Amniotic stem cell (primary cell): ENCODE data around the gene MS4A1.
"Not testable (repeated sequence)": the region's sequence is repeated elsewhere in the genome, so short reads cannot be mapped to it uniquely, and the experiment has no call there.

Source experiments
- DNase-seq: peaks from one replicate; lab custom pipeline; 2025; lab: John Stamatoyannopoulos, UW

The MS4A1 gene

GRCh38 chr11:60455531-60456042 is at the start of gene MS4A1:
MS4A1 (plus strand) TSS chr11:60455847; CDS start chr11:60462375, 6,528 bp downstream.
- DNase-seq, result no peak

GRCh38 chr11:60420015-60420414 is 35.6 kb upstream of the MS4A1 start:
- DNase-seq, result no peak

GRCh38 chr11:60422609-60423008 is 33.0 kb upstream of the MS4A1 start:
- DNase-seq, result no peak

- no peak for DNase-seq
Observed at GRCh38 chr11:60428517-60428916, 27.1 kb upstream of the MS4A1 start.

GRCh38 chr11:60429272-60429671 is 26.4 kb upstream of the MS4A1 start, which contains the start of gene MS4A5:
MS4A5 (plus strand) TSS chr11:60429572; CDS start chr11:60429675, 103 bp downstream.
- DNase-seq, result no peak

- DNase-seq, result no peak
Observed at GRCh38 chr11:60431251-60431650, 24.4 kb upstream of the MS4A1 start.

GRCh38 chr11:60433401-60433800 is 22.2 kb upstream of the MS4A1 start:
- no peak for DNase-seq

- DNase-seq, result no peak
Observed at GRCh38 chr11:60447070-60447469, 8.6 kb upstream of the MS4A1 start.

- DNase-seq, result no peak
Observed at GRCh38 chr11:60447846-60448245, 7.8 kb upstream of the MS4A1 start.

- DNase-seq, result not testable (repeated sequence)
Observed at GRCh38 chr11:60451185-60451584, 4.5 kb upstream of the MS4A1 start.

GRCh38 chr11:60454212-60454611 is 1.4 kb upstream of the MS4A1 start:
- DNase-seq, result no peak

- DNase-seq, result no peak
Observed at GRCh38 chr11:60457576-60457975, 1.9 kb downstream of the MS4A1 start.

GRCh38 chr11:60459345-60459744 is 3.7 kb downstream of the MS4A1 start:
- DNase-seq, result no peak

GRCh38 chr11:60468829-60469228 is 13.2 kb downstream of the MS4A1 start:
- DNase-seq, result no peak

- DNase-seq, result no peak
Observed at GRCh38 chr11:60469723-60470122, 14.1 kb downstream of the MS4A1 start.

GRCh38 chr11:60477035-60477445 is 21.4 kb downstream of the MS4A1 start:
- no peak for DNase-seq

- DNase-seq, result no peak
Observed at GRCh38 chr11:60482361-60482760, 26.7 kb downstream of the MS4A1 start.

- DNase-seq, result no peak
Observed at GRCh38 chr11:60485987-60486386, 30.3 kb downstream of the MS4A1 start.

- no peak for DNase-seq
Observed at GRCh38 chr11:60492488-60493009, 36.9 kb downstream of the MS4A1 start, which contains the start of gene MS4A12. MS4A12 (plus strand) TSS chr11:60492778; CDS start chr11:60497319, 4,541 bp downstream.

GRCh38 chr11:60493454-60493853 is 37.8 kb downstream of the MS4A1 start:
- no peak for DNase-seq

- no peak for DNase-seq
Observed at GRCh38 chr11:60498399-60498798, 42.8 kb downstream of the MS4A1 start.

- DNase-seq, result no peak
Observed at GRCh38 chr11:60498853-60499252, 43.2 kb downstream of the MS4A1 start.

GRCh38 chr11:60500276-60500910 is 44.7 kb downstream of the MS4A1 start:
- no peak for DNase-seq
